GM23338 (cell line): Measurements from ENCODE around the gene CPE. TPM values are rescaled to one million over a fixed set of nuclear protein-coding genes. Genes with fewer than 3 reads are reported as not detected.
A peak's percentile ranks its signal among the peaks of the same experiment; 100 is the strongest.

Experiments
- ATAC-seq: fragments of 200-7000 bp; cut with Tn5 transposase; 3 replicates; pipeline ENCODE4 v1.9.1; 2020
- DNase-seq: peaks from one replicate; pipeline ENCODE4 v3.0.0-alpha.2; 2015; ENCODE audit warnings: low spot score
- H2AFZ ChIP-seq: fragments of 200-600 bp; sonication (generic); 2 replicates; pipeline ENCODE4 v1.8.0; 2016; ENCODE audit warnings: antibody characterized with exemption, mild to moderate bottlenecking, moderate library complexity
- H3F3A ChIP-seq: fragments of 200-600 bp; sonication (generic); replicated peaks from 2 replicates; pipeline ENCODE4 v1.8.0; 2017; ENCODE audit warnings: antibody characterized with exemption, mixed run types, low read depth
- H3K27ac ChIP-seq: fragments of 200-600 bp; sonication (generic); 2 replicates; pipeline ENCODE4 v1.6.1; 2016; ENCODE audit warnings: low read depth
- H3K27me3 ChIP-seq: fragments of 200-600 bp; sonication (generic); 2 replicates; pipeline ENCODE4 v1.8.0; 2016; ENCODE audit warnings: mild to moderate bottlenecking, mixed run types, moderate library complexity; ENCODE audit not compliant: insufficient read depth
- H3K36me3 ChIP-seq: fragments of 200-600 bp; sonication (generic); 2 replicates; pipeline ENCODE4 v1.8.0; 2016; ENCODE audit warnings: mild to moderate bottlenecking; ENCODE audit not compliant: insufficient read depth
- H3K4me1 ChIP-seq: fragments of 200-600 bp; sonication (generic); 2 replicates; pipeline ENCODE4 v1.8.0; 2016; ENCODE audit warnings: mild to moderate bottlenecking, moderate library complexity; ENCODE audit not compliant: insufficient read depth
- H3K4me2 ChIP-seq: fragments of 200-600 bp; sonication (generic); 2 replicates; pipeline ENCODE4 v1.7.1; 2017; ENCODE audit warnings: mixed run types
- H3K4me3 ChIP-seq: fragments of 200-600 bp; sonication (generic); 2 replicates; pipeline ENCODE4 v1.6.1; 2016; ENCODE audit warnings: mixed run types
- H3K79me2 ChIP-seq: fragments of 200-600 bp; sonication (generic); replicated peaks from 2 replicates; pipeline ENCODE4 v1.8.0; 2017; ENCODE audit warnings: mild to moderate bottlenecking; ENCODE audit not compliant: insufficient read depth
- H3K9me2 ChIP-seq: fragments of 200-600 bp; sonication (generic); 2 replicates; pipeline ENCODE4 v1.8.0; 2017; ENCODE audit not compliant: insufficient read depth
- H4K20me1 ChIP-seq: fragments of 200-600 bp; sonication (generic); replicated peaks from 2 replicates; pipeline ENCODE4 v1.8.0; 2017; ENCODE audit warnings: mild to moderate bottlenecking; ENCODE audit not compliant: insufficient read depth
- H3K27ac Mint-ChIP-seq: 2 replicates; pipeline ENCODE4 v1.8.0; 2020; ENCODE audit warnings: inconsistent platforms, mild to moderate bottlenecking, moderate library complexity, mixed read lengths
- H3K27me3 Mint-ChIP-seq: 3 replicates; pipeline ENCODE4 v1.8.0; 2022; ENCODE audit warnings: low read depth, mild to moderate bottlenecking, moderate library complexity, mixed read lengths, inconsistent platforms; ENCODE audit not compliant: insufficient read depth, poor library complexity
- H3K36me3 Mint-ChIP-seq: 3 replicates; pipeline ENCODE4 v1.8.0; 2021; ENCODE audit warnings: low read depth, mild to moderate bottlenecking, inconsistent platforms, moderate library complexity, mixed read lengths
- H3K4me1 Mint-ChIP-seq: 3 replicates; pipeline ENCODE4 v1.8.0; 2020; ENCODE audit warnings: mild to moderate bottlenecking, inconsistent platforms, mixed read lengths
- H3K4me3 Mint-ChIP-seq: 3 replicates; pipeline ENCODE4 v1.8.0; 2021; ENCODE audit warnings: moderate library complexity, mild to moderate bottlenecking, inconsistent platforms, mixed read lengths
- H3K9me3 Mint-ChIP-seq: 3 replicates; pipeline ENCODE4 v1.8.0; 2020; ENCODE audit warnings: moderate library complexity, mild to moderate bottlenecking, inconsistent platforms, mixed read lengths
- CREB1 ChIP-seq: fragments of 250-450 bp; sonication (Bioruptor Pico); IDR thresholded peaks from 2 replicates; pipeline ENCODE4 v1.5.0; 2020; ENCODE audit warnings: low read depth, mild to moderate bottlenecking, moderate library complexity
- CTCF ChIP-seq, 2 experiments: fragments of 200-600 bp in 1 of 2; sonication (generic) in 1 of 2; conservative IDR thresholded peaks; 2 replicates each; pipeline versions ENCODE4 v1.5.1 to v1.6.1; 2016 to 2017; ENCODE audit warnings: antibody characterized with exemption in 2 of 2, low read depth in 2 of 2, mild to moderate bottlenecking in 2 of 2, moderate library complexity in 1 of 2
- EZH2 ChIP-seq: fragments of 200-600 bp; sonication (generic); IDR thresholded peaks from one replicate; pipeline ENCODE4 v1.8.0; 2017; ENCODE audit warnings: antibody characterized with exemption, mild to moderate bottlenecking, low read depth; ENCODE audit not compliant: unreplicated experiment
- NANOG ChIP-seq: IDR thresholded peaks from 2 replicates; pipeline ENCODE4 v1.6.1; 2016; ENCODE audit warnings: antibody characterized with exemption, borderline replicate concordance
- ZNF462 ChIP-seq: fragments of 250-450 bp; sonication (Bioruptor Pico); IDR thresholded peaks from 2 replicates; pipeline ENCODE4 v1.5.0; 2020; ENCODE audit warnings: mild to moderate bottlenecking, moderate library complexity
- polyA plus RNA-seq: library from polyadenylated mRNA; unstranded; fragments of >200 nt; fragmentation: Nextera tagmentation; extraction: Ambion mirVana; gene quantifications from 2 replicates; pipeline ENCODE4 v1.2.1, GENCODE V29; 2016
- total RNA-seq: library from RNA; depleted of rRNA; stranded (reverse); fragments of >200 nt; shearing (Covaris generic); gene quantifications from 2 replicates; pipeline ENCODE4 v1.2.3, GENCODE V29; 2014

The CPE gene
- total and polyA plus RNA-seq, 2 experiments from 2014 or later = 10.3 to 16.5 TPM

- TF ChIP-seq CREB1 (CRISPR knock-in tag) (no peak), ZNF462 (no peak), EZH2 (no peak), NANOG (no peak)
Measured at GRCh38 chr4:165464376-165464775, 85.6 kb downstream of the CPE start (continued).

- no peaks in the 10 kb centered on the region; the same call in 1 of the 2 replicates for H3K36me3 ChIP-seq
- no peaks in the 10 kb centered on the region for H3K9me2 ChIP-seq
- no peaks in the 10 kb centered on the region for H3K79me2 ChIP-seq
- TF ChIP-seq CTCF (conservative IDR thresholded peaks at IDR 0.05; ENCODE audit: low read depth in 2 of 2) (peak; percentile 82 to 97), NANOG (no peak)
- Mint-ChIP-seq H3K36me3 (no peaks in the 10 kb centered on the region; the same call in 2 of the 3 replicates), H3K4me1 (peaks cover 9% of the 10 kb centered on the region; the same call in 2 of the 3 replicates), H3K4me3 (no peak overlapping the region), H3K27me3 (no peaks in the 10 kb centered on the region), H3K27ac (no peak overlapping the region), H3K9me3 (no peaks in the 10 kb centered on the region; the same call in 2 of the 3 replicates)
- H3K4me1 ChIP-seq = 0 out of 2 replicates have a peak, but pooled peaks cover 6% of the 10 kb centered on the region
- H2AFZ ChIP-seq = peak overlapping the region; percentile 28; the same call in 1 of the 2 replicates
- H3K27ac ChIP-seq = no peak overlapping the region
- H3F3A ChIP-seq = no peaks in the 10 kb centered on the region
- no peaks in the 10 kb centered on the region for H4K20me1 ChIP-seq
- no peak overlapping the region for H3K4me3 ChIP-seq
- H3K4me2 ChIP-seq = no peak overlapping the region
- ATAC-seq = peak; percentile 68
- peak; percentile 64 for DNase-seq
- H3K27me3 ChIP-seq = no peaks in the 10 kb centered on the region
Measured at GRCh38 chr4:165464813-165465381, 86.1 kb downstream of the CPE start.
